ENCODE results near the gene WDR7. TPM values are rescaled to one million over a fixed set of nuclear protein-coding genes. Genes with fewer than 3 reads are reported as not detected.
A peak's percentile ranks its signal among the peaks of the same experiment; 100 is the strongest.

The WDR7 gene
- total RNA-seq, 6 donors from 2014 or later, result 17.8 to 58.7 (median 26.7) TPM

- Histone ChIP-seq H3K27ac (no peak overlapping the region), H3K36me3 (peaks cover 0 to 3% (median 0%) of the 10 kb centered on the region in 4 donors), H3K4me1 (no peaks in the 10 kb centered on the region), H3K9me3 (no peaks in the 10 kb centered on the region), H3K27me3 (no peaks in the 10 kb centered on the region), H3K4me3 (no peak overlapping the region)
- TF ChIP-seq POLR2A (IDR thresholded peaks at IDR 0.05) (no peak), POLR2AphosphoS5 (IDR thresholded peaks at IDR 0.05) (no peak), CTCF (IDR thresholded peaks at IDR 0.05) (no peak), EP300 (IDR thresholded peaks at IDR 0.05) (no peak)
- 86 to 94% methylated on average over 3 of the region's 3 CpGs for WGBS, 2 donors
- DNase-seq, result no peak
- ATAC-seq (ENCODE audit: low FRiP score in 2 of 2), result no peak
Measured at GRCh38 chr18:56770097-56770496, 118.9 kb downstream of the WDR7 start.

GRCh38 chr18:56770873-56771272 lies 119.7 kb downstream of the WDR7 start:
- ATAC-seq (ENCODE audit: low FRiP score in 2 of 2) (no peak), DNase-seq (no peak)
- TF ChIP-seq POLR2AphosphoS5 (IDR thresholded peaks at IDR 0.05) (no peak), POLR2A (IDR thresholded peaks at IDR 0.05) (no peak), EP300 (IDR thresholded peaks at IDR 0.05) (no peak)
- Histone ChIP-seq H3K27me3 (no peaks in the 10 kb centered on the region), H3K9me3 (no peaks in the 10 kb centered on the region), H3K4me1 (no peaks in the 10 kb centered on the region), H3K27ac (no peak overlapping the region), H3K4me3 (no peak overlapping the region), H3K36me3 (peaks cover 0 to 3% (median 0%) of the 10 kb centered on the region in 4 donors)

GRCh38 chr18:56775701-56776100 lies 124.5 kb downstream of the WDR7 start:
- Histone ChIP-seq H3K27me3 (no peaks in the 10 kb centered on the region), H3K4me3 (no peak overlapping the region), H3K9me3 (no peaks in the 10 kb centered on the region), H3K36me3 (peaks cover 0 to 4% (median 0%) of the 10 kb centered on the region in 4 donors), H3K4me1 (no peaks in the 10 kb centered on the region), H3K27ac (no peak overlapping the region)
- ATAC-seq (ENCODE audit: low FRiP score in 2 of 2), result no peak
- DNase-seq, result no peak
- TF ChIP-seq CTCF (IDR thresholded peaks at IDR 0.05) (no peak), EP300 (IDR thresholded peaks at IDR 0.05) (no peak), POLR2A (IDR thresholded peaks at IDR 0.05) (no peak), POLR2AphosphoS5 (IDR thresholded peaks at IDR 0.05) (no peak)
- 85 to 93% methylated on average over 6 of the region's 6 CpGs for WGBS, 2 donors

- WGBS, 2 donors, result 90 to 91% methylated on average over 5 of the region's 5 CpGs
- no peaks in the 10 kb centered on the region for H3K27me3 ChIP-seq
- no peak overlapping the region for H3K4me3 ChIP-seq
- TF ChIP-seq EP300 (IDR thresholded peaks at IDR 0.05) (no peak), POLR2A (IDR thresholded peaks at IDR 0.05) (no peak), CTCF (IDR thresholded peaks at IDR 0.05) (no peak), POLR2AphosphoS5 (IDR thresholded peaks at IDR 0.05) (no peak)
- H3K27ac ChIP-seq, result no peak overlapping the region
- peaks cover 0 to 9% (median 0%) of the 10 kb centered on the region in 4 donors for H3K36me3 ChIP-seq
- no peaks in the 10 kb centered on the region for H3K9me3 ChIP-seq
- ATAC-seq (ENCODE audit: low FRiP score in 2 of 2) (no peak), DNase-seq (no peak)
- H3K4me1 ChIP-seq, result no peaks in the 10 kb centered on the region
Measured at GRCh38 chr18:56787390-56787789, 136.2 kb downstream of the WDR7 start.

- H3K27ac ChIP-seq, result peak overlapping the region in 3 of 4 donors; percentile 14 to 66 (median 60)
- DNase-seq (no peak), ATAC-seq (ENCODE audit: low FRiP score in 2 of 2) (no peak)
- peaks cover 0 to 9% (median 0%) of the 10 kb centered on the region in 4 donors for H3K36me3 ChIP-seq
- peak in 2 of 6 experiments; percentile 4 to 23 for TF ChIP-seq CTCF (IDR thresholded peaks at IDR 0.05)
- no peak for TF ChIP-seq POLR2AphosphoS5 (IDR thresholded peaks at IDR 0.05)
- H3K27me3 ChIP-seq, result no peaks in the 10 kb centered on the region
- no peaks in the 10 kb centered on the region for H3K9me3 ChIP-seq
- no peaks in the 10 kb centered on the region for H3K4me1 ChIP-seq
- no peak overlapping the region for H3K4me3 ChIP-seq
- WGBS, 2 donors, result 79 to 80% methylated on average over 9 of the region's 9 CpGs
Measured at GRCh38 chr18:56789004-56789888, 138.1 kb downstream of the WDR7 start.
